ENCODE results near the gene FAM120A. TPM values are rescaled to one million over a fixed set of nuclear protein-coding genes. Genes with fewer than 3 reads are reported as not detected.

Gene FAM120A
- total and polyA plus RNA-seq, 2 donors (not counting 1 experiment from before 2014, with no cell fraction given), result 85.8 to 136 TPM

DNA sequence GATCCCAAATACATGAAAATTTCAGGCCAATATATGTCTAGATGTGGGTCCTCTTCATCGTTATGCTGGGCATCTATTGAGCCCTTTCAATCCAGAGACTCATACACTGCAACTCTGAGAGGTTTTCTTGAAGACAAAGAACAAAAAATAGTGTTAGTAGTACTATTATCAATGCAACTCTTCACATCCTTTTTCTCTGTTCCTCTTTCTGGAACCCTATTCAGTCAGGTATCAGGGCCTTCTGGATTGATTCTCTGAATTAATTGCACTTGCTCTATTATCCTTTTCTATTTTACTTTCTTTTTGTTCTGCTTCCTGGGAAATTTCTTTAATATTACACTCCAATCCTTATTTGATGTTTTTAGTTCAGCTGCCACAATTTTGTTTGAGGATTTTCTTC is 18.5 kb upstream of the FAM120A start:
- no peak overlapping the region for H3K9ac ChIP-seq (ENCODE audit: insufficient read depth, low read length)
- TF ChIP-seq EZH2 (IDR thresholded peaks at IDR 0.05; ENCODE audit: low read length, missing control alignments), result no peak
- TF ChIP-seq, protein P1, sequence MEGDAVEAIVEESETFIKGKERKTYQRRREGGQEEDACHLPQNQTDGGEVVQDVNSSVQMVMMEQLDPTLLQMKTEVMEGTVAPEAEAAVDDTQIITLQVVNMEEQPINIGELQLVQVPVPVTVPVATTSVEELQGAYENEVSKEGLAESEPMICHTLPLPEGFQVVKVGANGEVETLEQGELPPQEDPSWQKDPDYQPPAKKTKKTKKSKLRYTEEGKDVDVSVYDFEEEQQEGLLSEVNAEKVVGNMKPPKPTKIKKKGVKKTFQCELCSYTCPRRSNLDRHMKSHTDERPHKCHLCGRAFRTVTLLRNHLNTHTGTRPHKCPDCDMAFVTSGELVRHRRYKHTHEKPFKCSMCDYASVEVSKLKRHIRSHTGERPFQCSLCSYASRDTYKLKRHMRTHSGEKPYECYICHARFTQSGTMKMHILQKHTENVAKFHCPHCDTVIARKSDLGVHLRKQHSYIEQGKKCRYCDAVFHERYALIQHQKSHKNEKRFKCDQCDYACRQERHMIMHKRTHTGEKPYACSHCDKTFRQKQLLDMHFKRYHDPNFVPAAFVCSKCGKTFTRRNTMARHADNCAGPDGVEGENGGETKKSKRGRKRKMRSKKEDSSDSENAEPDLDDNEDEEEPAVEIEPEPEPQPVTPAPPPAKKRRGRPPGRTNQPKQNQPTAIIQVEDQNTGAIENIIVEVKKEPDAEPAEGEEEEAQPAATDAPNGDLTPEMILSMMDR (conservative IDR thresholded peaks at IDR 0.05 in 1 of 2, IDR thresholded peaks at IDR 0.05 in 1 of 2; ENCODE audit: low read depth in 1 of 2, low read length in 2 of 2), result no peak
- no peaks in the 10 kb centered on the region for H3K4me1 ChIP-seq (ENCODE audit: control insufficient read depth, extremely low read depth, insufficient read depth, low read length)

DNA sequence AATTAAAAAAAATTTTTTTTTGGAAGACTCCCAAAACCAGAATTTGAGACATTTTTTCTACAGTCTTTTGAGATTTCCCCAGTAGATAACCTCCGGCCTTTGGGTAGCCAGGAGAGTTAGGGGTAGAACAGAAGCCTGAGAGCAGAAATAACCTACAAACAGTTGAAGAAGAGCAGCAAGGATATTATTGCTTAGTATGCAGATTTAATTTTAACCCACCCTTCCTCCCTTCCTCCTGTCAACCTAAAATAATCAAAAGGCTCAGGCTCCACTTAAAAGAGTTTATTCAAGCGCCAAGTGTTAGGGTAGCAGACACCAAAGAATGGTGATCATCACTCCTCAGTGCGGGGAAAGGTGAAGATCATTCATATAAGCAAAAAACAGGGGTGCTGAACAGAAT is 17.4 kb upstream of the FAM120A start:
- Histone ChIP-seq H3K36me3 (ENCODE audit: control insufficient read depth, insufficient read depth, low read length) (no peaks in the 10 kb centered on the region), H3K79me2 (ENCODE audit: control insufficient read depth, insufficient read depth, low read length) (no peaks in the 10 kb centered on the region), H3K9ac (ENCODE audit: insufficient read depth, low read length) (no peak overlapping the region), H3K9me3 (ENCODE audit: control insufficient read depth, insufficient read depth, low read depth, low read length) (no peaks in the 10 kb centered on the region), H3K4me2 (ENCODE audit: extremely low read depth, insufficient read depth, low read length) (no peak overlapping the region), H3K27ac (ENCODE audit: insufficient read depth, low read length) (no peak overlapping the region), H2AFZ (ENCODE audit: low read length) (no peak overlapping the region), H3K27me3 (ENCODE audit: control insufficient read depth, insufficient read depth, low read length) (no peaks in the 10 kb centered on the region), H4K20me1 (ENCODE audit: control insufficient read depth, extremely low read depth, insufficient read depth, low read length) (no peaks in the 10 kb centered on the region), H3K4me3 (replicated peaks in 1 of 4; ENCODE audit: control extremely low read depth in 1 of 4, insufficient read depth in 1 of 4, low read depth in 3 of 4, low read length in 4 of 4) (no peak overlapping the region), H3K4me1 (ENCODE audit: control insufficient read depth, extremely low read depth, insufficient read depth, low read length) (no peaks in the 10 kb centered on the region)
- TF ChIP-seq EZH2 (IDR thresholded peaks at IDR 0.05; ENCODE audit: low read length, missing control alignments), result no peak
- DNase-seq (ENCODE audit: low read depth in 2 of 2), result no peak

More for the DNA sequence above, 18.5 kb upstream of the FAM120A start:
- H3K27me3 ChIP-seq (ENCODE audit: control insufficient read depth, insufficient read depth, low read length), result no peaks in the 10 kb centered on the region
- DNase-seq (ENCODE audit: low read depth in 2 of 2), result no peak
- H4K20me1 ChIP-seq (ENCODE audit: control insufficient read depth, extremely low read depth, insufficient read depth, low read length), result no peaks in the 10 kb centered on the region
- H3K79me2 ChIP-seq (ENCODE audit: control insufficient read depth, insufficient read depth, low read length), result no peaks in the 10 kb centered on the region
- H3K36me3 ChIP-seq (ENCODE audit: control insufficient read depth, insufficient read depth, low read length), result no peaks in the 10 kb centered on the region
- H3K4me3 ChIP-seq (replicated peaks in 1 of 4; ENCODE audit: control extremely low read depth in 1 of 4, insufficient read depth in 1 of 4, low read depth in 3 of 4, low read length in 4 of 4), result no peak overlapping the region
- H2AFZ ChIP-seq (ENCODE audit: low read length), result no peak overlapping the region
- no peak overlapping the region for H3K4me2 ChIP-seq (ENCODE audit: extremely low read depth, insufficient read depth, low read length)
- no peaks in the 10 kb centered on the region for H3K9me3 ChIP-seq (ENCODE audit: control insufficient read depth, insufficient read depth, low read depth, low read length)
- H3K27ac ChIP-seq (ENCODE audit: insufficient read depth, low read length), result no peak overlapping the region

DNA sequence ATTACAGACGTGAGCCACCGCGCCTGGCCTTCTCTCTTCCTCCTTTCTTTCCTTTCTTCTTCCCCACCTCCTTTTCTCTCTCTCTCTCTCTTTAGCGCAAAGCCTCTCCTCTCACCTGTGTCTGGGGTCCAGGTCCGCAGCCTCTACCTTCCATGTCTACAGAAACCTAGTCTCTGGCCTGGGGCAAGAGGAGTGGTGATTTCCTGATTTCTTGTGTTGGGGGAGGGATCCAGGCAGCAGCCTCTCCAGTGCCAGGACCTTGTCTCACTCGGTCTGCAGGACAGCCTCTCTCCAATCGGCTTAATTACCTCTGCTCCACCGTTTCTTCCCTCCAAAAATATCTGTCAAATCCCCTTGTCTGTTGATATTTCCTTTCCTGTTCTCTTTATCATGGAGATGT is 16.1 kb upstream of the FAM120A start:
- Histone ChIP-seq H4K20me1 (ENCODE audit: control insufficient read depth, extremely low read depth, insufficient read depth, low read length) (no peaks in the 10 kb centered on the region), H3K79me2 (ENCODE audit: control insufficient read depth, insufficient read depth, low read length) (no peaks in the 10 kb centered on the region), H3K9me3 (ENCODE audit: control insufficient read depth, insufficient read depth, low read depth, low read length) (no peaks in the 10 kb centered on the region), H3K27ac (ENCODE audit: insufficient read depth, low read length) (no peak overlapping the region), H3K4me1 (ENCODE audit: control insufficient read depth, extremely low read depth, insufficient read depth, low read length) (no peaks in the 10 kb centered on the region), H3K9ac (ENCODE audit: insufficient read depth, low read length) (no peak overlapping the region), H3K4me3 (replicated peaks in 1 of 4; ENCODE audit: control extremely low read depth in 1 of 4, insufficient read depth in 1 of 4, low read depth in 3 of 4, low read length in 4 of 4) (no peak overlapping the region), H3K27me3 (ENCODE audit: control insufficient read depth, insufficient read depth, low read length) (no peaks in the 10 kb centered on the region), H3K36me3 (ENCODE audit: control insufficient read depth, insufficient read depth, low read length) (no peaks in the 10 kb centered on the region), H3K4me2 (ENCODE audit: extremely low read depth, insufficient read depth, low read length) (no peak overlapping the region), H2AFZ (ENCODE audit: low read length) (no peak overlapping the region)
- DNase-seq (ENCODE audit: low read depth in 2 of 2), result no peak
- no peak for TF ChIP-seq EZH2 (IDR thresholded peaks at IDR 0.05; ENCODE audit: low read length, missing control alignments)
- TF ChIP-seq, protein P1 (conservative IDR thresholded peaks at IDR 0.05 in 1 of 2, IDR thresholded peaks at IDR 0.05 in 1 of 2; ENCODE audit: low read depth in 1 of 2, low read length in 2 of 2), result no peak

Data from fibroblast of lung (primary cell).